ENCODE results near the gene MRPS14.

Gene MRPS14

GRCh38 chr1:175037416-175037815 is 14.2 kb upstream of the MRPS14 start:
- no peak overlapping the region for H3K14ac ChIP-seq (ENCODE audit: low read length)
- no peak overlapping the region for H2BK120ac ChIP-seq (ENCODE audit: low read depth, low read length)
- H3K9ac ChIP-seq (ENCODE audit: low read depth, low read length, poor library complexity) = no peak overlapping the region
- DNase-seq (ENCODE audit: low spot score) = no peak
- no peak overlapping the region for H3K4me3 ChIP-seq (ENCODE audit: low read length in 2 of 2)
- no peak overlapping the region for H3K4me2 ChIP-seq (ENCODE audit: insufficient read depth, low read length, poor library complexity, severe bottlenecking)
- no peak overlapping the region for H2AK5ac ChIP-seq (ENCODE audit: low read depth, low read length)
- no peaks in the 10 kb centered on the region for H3K79me1 ChIP-seq (ENCODE audit: low read depth, low read length)
- WGBS, 2 donors (ENCODE audit: extremely low coverage in 2 of 2, insufficient read length in 2 of 2, insufficient replicate concordance in 1 of 2) = no CpG with 5 or more reads among the region's 7 CpGs
- H3K27me3 ChIP-seq (ENCODE audit: control insufficient read depth in 3 of 3, insufficient read depth in 3 of 3, low read depth in 1 of 3, low read length in 3 of 3) = no peaks in the 10 kb centered on the region
- H3K23ac ChIP-seq (ENCODE audit: low read depth, low read length, poor library complexity) = no peak overlapping the region
- no peak overlapping the region for H2BK5ac ChIP-seq (ENCODE audit: low read length)
- no peak overlapping the region for H3K4ac ChIP-seq (ENCODE audit: low read length)
- no peak overlapping the region for H4K91ac ChIP-seq (ENCODE audit: low read depth, low read length, poor library complexity)
- H2AFZ ChIP-seq (ENCODE audit: low read length) = no peak overlapping the region
- no peak overlapping the region for H2BK12ac ChIP-seq (ENCODE audit: low read length)
- no peaks in the 10 kb centered on the region for H3K36me3 ChIP-seq (replicated peaks in 1 of 2; ENCODE audit: control insufficient read depth in 2 of 2, insufficient read depth in 2 of 2, low read length in 2 of 2)
- no peak overlapping the region for H2BK15ac ChIP-seq (ENCODE audit: low read length)
- no peak overlapping the region for H3K27ac ChIP-seq (replicated peaks; ENCODE audit: low read length)
- H3K18ac ChIP-seq (ENCODE audit: low read length) = no peak overlapping the region
- no peaks in the 10 kb centered on the region for H3K9me3 ChIP-seq (replicated peaks in 1 of 2; ENCODE audit: control insufficient read depth in 2 of 2, insufficient read depth in 1 of 2, low read depth in 1 of 2, low read length in 2 of 2)
- no peak overlapping the region for H4K8ac ChIP-seq (ENCODE audit: low read depth, low read length)
- H3K4me1 ChIP-seq (ENCODE audit: control insufficient read depth in 2 of 2, insufficient read depth in 1 of 2, low read depth in 1 of 2, low read length in 2 of 2) = peaks cover 0 to 2% of the 10 kb centered on the region in 2 donors

- H3K23ac ChIP-seq (ENCODE audit: low read depth, low read length, poor library complexity) = no peak overlapping the region
- H4K8ac ChIP-seq (ENCODE audit: low read depth, low read length) = no peak overlapping the region
- no peak overlapping the region for H4K91ac ChIP-seq (ENCODE audit: low read depth, low read length, poor library complexity)
- H2AK5ac ChIP-seq (ENCODE audit: low read depth, low read length) = no peak overlapping the region
- no peak overlapping the region for H2BK120ac ChIP-seq (ENCODE audit: low read depth, low read length)
- no peaks in the 10 kb centered on the region for H3K79me1 ChIP-seq (ENCODE audit: low read depth, low read length)
- peaks cover 0 to under 1% (median 0%) of the 10 kb centered on the region in 3 experiments for H3K27me3 ChIP-seq (ENCODE audit: control insufficient read depth in 3 of 3, insufficient read depth in 3 of 3, low read depth in 1 of 3, low read length in 3 of 3)
- no CpG with 5 or more reads among the region's 3 CpGs for WGBS, 2 donors (ENCODE audit: extremely low coverage in 2 of 2, insufficient read length in 2 of 2, insufficient replicate concordance in 1 of 2)
- peak overlapping the region; percentile 8 for H2AFZ ChIP-seq (ENCODE audit: low read length)
- no peak overlapping the region for H2BK12ac ChIP-seq (ENCODE audit: low read length)
- H3K4ac ChIP-seq (ENCODE audit: low read length) = no peak overlapping the region
- H3K18ac ChIP-seq (ENCODE audit: low read length) = no peak overlapping the region
- no peak overlapping the region for H3K14ac ChIP-seq (ENCODE audit: low read length)
- H3K9me3 ChIP-seq (replicated peaks in 1 of 2; ENCODE audit: control insufficient read depth in 2 of 2, insufficient read depth in 1 of 2, low read depth in 1 of 2, low read length in 2 of 2) = no peaks in the 10 kb centered on the region
- H3K9ac ChIP-seq (ENCODE audit: low read depth, low read length, poor library complexity) = no peak overlapping the region
- H2BK5ac ChIP-seq (ENCODE audit: low read length) = no peak overlapping the region
- H3K4me2 ChIP-seq (ENCODE audit: insufficient read depth, low read length, poor library complexity, severe bottlenecking) = no peak overlapping the region
- no peak overlapping the region for H2BK15ac ChIP-seq (ENCODE audit: low read length)
- no peak overlapping the region for H3K27ac ChIP-seq (replicated peaks; ENCODE audit: low read length)
- H3K4me3 ChIP-seq (ENCODE audit: low read length in 2 of 2) = no peak overlapping the region
- peaks cover 0 to 2% of the 10 kb centered on the region in 2 donors for H3K4me1 ChIP-seq (ENCODE audit: control insufficient read depth in 2 of 2, insufficient read depth in 1 of 2, low read depth in 1 of 2, low read length in 2 of 2)
- no peak for DNase-seq (ENCODE audit: low spot score)
- no peaks in the 10 kb centered on the region for H3K36me3 ChIP-seq (replicated peaks in 1 of 2; ENCODE audit: control insufficient read depth in 2 of 2, insufficient read depth in 2 of 2, low read length in 2 of 2)
These were observed 13.3 kb upstream of the MRPS14 start for GRCh38 chr1:175036476-175036875.

DNA sequence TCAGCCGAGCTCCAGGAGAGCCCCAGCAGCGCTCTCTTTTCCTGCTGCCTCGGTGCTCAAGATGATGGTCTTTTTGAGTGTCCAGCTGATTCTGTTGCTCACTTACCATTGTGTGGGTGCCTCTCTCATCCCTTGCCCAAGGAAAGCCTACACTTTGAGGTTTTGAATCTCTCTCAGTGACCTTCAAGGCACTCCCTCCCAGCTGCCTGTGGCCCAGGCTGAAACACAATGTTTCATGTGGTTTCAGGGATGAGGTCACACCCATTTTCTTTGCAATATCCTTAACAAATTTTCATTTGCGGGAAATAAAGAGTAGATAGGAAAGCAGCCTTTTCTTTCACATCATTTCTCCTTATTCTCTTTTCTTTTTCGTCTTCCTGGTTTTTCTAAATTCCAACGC is 12.6 kb upstream of the MRPS14 start:
- no peak overlapping the region for H2BK12ac ChIP-seq (ENCODE audit: low read length)
- WGBS, 2 donors (ENCODE audit: extremely low coverage in 2 of 2, insufficient read length in 2 of 2, insufficient replicate concordance in 1 of 2) = no CpG with 5 or more reads among the region's 6 CpGs

GRCh38 chr1:175034775-175035174 is 11.6 kb upstream of the MRPS14 start:
- no peak overlapping the region for H2AK5ac ChIP-seq (ENCODE audit: low read depth, low read length)
- no peak overlapping the region for H3K14ac ChIP-seq (ENCODE audit: low read length)
- no peak overlapping the region for H3K18ac ChIP-seq (ENCODE audit: low read length)
- H3K4me1 ChIP-seq (ENCODE audit: control insufficient read depth in 2 of 2, insufficient read depth in 1 of 2, low read depth in 1 of 2, low read length in 2 of 2) = peaks cover 0 to 2% of the 10 kb centered on the region in 2 donors
- H3K4ac ChIP-seq (ENCODE audit: low read length) = no peak overlapping the region
- WGBS, 2 donors (ENCODE audit: extremely low coverage in 2 of 2, insufficient read length in 2 of 2, insufficient replicate concordance in 1 of 2) = no CpG with 5 or more reads among the region's 2 CpGs
- H3K9me3 ChIP-seq (replicated peaks in 1 of 2; ENCODE audit: control insufficient read depth in 2 of 2, insufficient read depth in 1 of 2, low read depth in 1 of 2, low read length in 2 of 2) = no peaks in the 10 kb centered on the region
- no peak overlapping the region for H3K4me2 ChIP-seq (ENCODE audit: insufficient read depth, low read length, poor library complexity, severe bottlenecking)
- H3K27me3 ChIP-seq (ENCODE audit: control insufficient read depth in 3 of 3, insufficient read depth in 3 of 3, low read depth in 1 of 3, low read length in 3 of 3) = peaks cover 0 to 2% (median 0%) of the 10 kb centered on the region in 3 experiments
- no peak overlapping the region for H2AFZ ChIP-seq (ENCODE audit: low read length)
- H2BK5ac ChIP-seq (ENCODE audit: low read length) = no peak overlapping the region
- H2BK120ac ChIP-seq (ENCODE audit: low read depth, low read length) = no peak overlapping the region
- no peak overlapping the region for H4K91ac ChIP-seq (ENCODE audit: low read depth, low read length, poor library complexity)
- no peak overlapping the region for H3K9ac ChIP-seq (ENCODE audit: low read depth, low read length, poor library complexity)
- DNase-seq (ENCODE audit: low spot score) = no peak
- no peaks in the 10 kb centered on the region for H3K36me3 ChIP-seq (replicated peaks in 1 of 2; ENCODE audit: control insufficient read depth in 2 of 2, insufficient read depth in 2 of 2, low read length in 2 of 2)
- H3K27ac ChIP-seq (replicated peaks; ENCODE audit: low read length) = no peak overlapping the region
- H4K8ac ChIP-seq (ENCODE audit: low read depth, low read length) = no peak overlapping the region
- no peak overlapping the region for H3K23ac ChIP-seq (ENCODE audit: low read depth, low read length, poor library complexity)
- H2BK15ac ChIP-seq (ENCODE audit: low read length) = no peak overlapping the region
- H3K4me3 ChIP-seq (ENCODE audit: low read length in 2 of 2) = no peak overlapping the region
- no peaks in the 10 kb centered on the region for H3K79me1 ChIP-seq (ENCODE audit: low read depth, low read length)
- H2BK12ac ChIP-seq (ENCODE audit: low read length) = no peak overlapping the region

More for the DNA sequence above, 12.6 kb upstream of the MRPS14 start:
- H3K4me1 ChIP-seq (ENCODE audit: control insufficient read depth in 2 of 2, insufficient read depth in 1 of 2, low read depth in 1 of 2, low read length in 2 of 2) = peaks cover 0 to 2% of the 10 kb centered on the region in 2 donors
- H3K9me3 ChIP-seq (replicated peaks in 1 of 2; ENCODE audit: control insufficient read depth in 2 of 2, insufficient read depth in 1 of 2, low read depth in 1 of 2, low read length in 2 of 2) = no peaks in the 10 kb centered on the region
- no peak overlapping the region for H3K27ac ChIP-seq (replicated peaks; ENCODE audit: low read length)
- no peak overlapping the region for H4K8ac ChIP-seq (ENCODE audit: low read depth, low read length)
- peaks cover 0 to 2% (median 0%) of the 10 kb centered on the region in 3 experiments for H3K27me3 ChIP-seq (ENCODE audit: control insufficient read depth in 3 of 3, insufficient read depth in 3 of 3, low read depth in 1 of 3, low read length in 3 of 3)
- no peak overlapping the region for H3K4me3 ChIP-seq (ENCODE audit: low read length in 2 of 2)
- H3K36me3 ChIP-seq (replicated peaks in 1 of 2; ENCODE audit: control insufficient read depth in 2 of 2, insufficient read depth in 2 of 2, low read length in 2 of 2) = no peaks in the 10 kb centered on the region
- no peak overlapping the region for H2BK5ac ChIP-seq (ENCODE audit: low read length)
- H3K14ac ChIP-seq (ENCODE audit: low read length) = no peak overlapping the region
- no peak overlapping the region for H3K9ac ChIP-seq (ENCODE audit: low read depth, low read length, poor library complexity)
- H2AFZ ChIP-seq (ENCODE audit: low read length) = no peak overlapping the region
- DNase-seq (ENCODE audit: low spot score) = no peak
- no peak overlapping the region for H3K18ac ChIP-seq (ENCODE audit: low read length)
- no peaks in the 10 kb centered on the region for H3K79me1 ChIP-seq (ENCODE audit: low read depth, low read length)
- H2AK5ac ChIP-seq (ENCODE audit: low read depth, low read length) = no peak overlapping the region
- H3K4me2 ChIP-seq (ENCODE audit: insufficient read depth, low read length, poor library complexity, severe bottlenecking) = no peak overlapping the region
- no peak overlapping the region for H2BK15ac ChIP-seq (ENCODE audit: low read length)
- H3K23ac ChIP-seq (ENCODE audit: low read depth, low read length, poor library complexity) = no peak overlapping the region
- no peak overlapping the region for H2BK120ac ChIP-seq (ENCODE audit: low read depth, low read length)
- no peak overlapping the region for H4K91ac ChIP-seq (ENCODE audit: low read depth, low read length, poor library complexity)
- no peak overlapping the region for H3K4ac ChIP-seq (ENCODE audit: low read length)
